ENCODE data around the gene ETS1.

ETS1 gene

GRCh38 chr11:128473636-128474035 lies 113.7 kb downstream of the ETS1 start:
- no peaks in the 10 kb centered on the region for H4K20me1 ChIP-seq (ENCODE audit: insufficient read depth, low read length)
- peak overlapping the region; percentile 91 for H3K4me2 ChIP-seq (ENCODE audit: low read length)
- peaks cover 93% of the 10 kb centered on the region for H3K4me1 ChIP-seq (ENCODE audit: low read length)
- H3K4me3 ChIP-seq (ENCODE audit: low read length) = peak overlapping the region; percentile 59; the same call in 1 of the 2 replicates
- TF ChIP-seq EZH2phosphoT487 (IDR thresholded peaks at IDR 0.05; ENCODE audit: low read depth) = no peak
- TF ChIP-seq CTCF (IDR thresholded peaks at IDR 0.05; ENCODE audit: low read depth, low read length) = no peak
- H3K9me3 ChIP-seq (ENCODE audit: insufficient read depth, low read length) = no peaks in the 10 kb centered on the region
- H3K36me3 ChIP-seq (replicated peaks; ENCODE audit: low read depth, low read length) = peaks cover 30% of the 10 kb centered on the region
- H2AFZ ChIP-seq (ENCODE audit: low read depth, low read length) = no peak overlapping the region
- H3K9ac ChIP-seq (ENCODE audit: low read length) = peak overlapping the region; percentile 85
- peak overlapping the region; percentile 99 for H3K27ac ChIP-seq (ENCODE audit: low read length)
- peaks cover 27% of the 10 kb centered on the region for H3K79me2 ChIP-seq (ENCODE audit: low read length)
- H3K27me3 ChIP-seq (ENCODE audit: low read depth, low read length) = no peaks in the 10 kb centered on the region

GRCh38 chr11:128472128-128473089 lies 114.9 kb downstream of the ETS1 start:
- Histone ChIP-seq H3K27ac (ENCODE audit: low read length) (peak overlapping the region; percentile 99), H3K9ac (ENCODE audit: low read length) (peak overlapping the region; percentile 85)
- TF ChIP-seq CTCF (IDR thresholded peaks at IDR 0.05; ENCODE audit: low read depth, low read length) (no peak), EZH2phosphoT487 (IDR thresholded peaks at IDR 0.05; ENCODE audit: low read depth) (no peak)

GRCh38 chr11:128471138-128471661 lies 116.2 kb downstream of the ETS1 start:
- H3K9me3 ChIP-seq (ENCODE audit: insufficient read depth, low read length) = no peaks in the 10 kb centered on the region
- H3K9ac ChIP-seq (ENCODE audit: low read length) = peak overlapping the region; percentile 85
- H3K4me3 ChIP-seq (ENCODE audit: low read length) = peak overlapping the region; percentile 59
- peak overlapping the region; percentile 91 for H3K4me2 ChIP-seq (ENCODE audit: low read length)
- H3K36me3 ChIP-seq (replicated peaks; ENCODE audit: low read depth, low read length) = peaks cover 28% of the 10 kb centered on the region
- peaks cover 96% of the 10 kb centered on the region for H3K4me1 ChIP-seq (ENCODE audit: low read length)
- H3K27ac ChIP-seq (ENCODE audit: low read length) = peak overlapping the region; percentile 99
- TF ChIP-seq EZH2phosphoT487 (IDR thresholded peaks at IDR 0.05; ENCODE audit: low read depth) (no peak), CTCF (IDR thresholded peaks at IDR 0.05; ENCODE audit: low read depth, low read length) (no peak)
- no peaks in the 10 kb centered on the region for H3K27me3 ChIP-seq (ENCODE audit: low read depth, low read length)
- H2AFZ ChIP-seq (ENCODE audit: low read depth, low read length) = no peak overlapping the region
- no peaks in the 10 kb centered on the region for H4K20me1 ChIP-seq (ENCODE audit: insufficient read depth, low read length)
- peaks cover 48% of the 10 kb centered on the region for H3K79me2 ChIP-seq (ENCODE audit: low read length)

More at GRCh38 chr11:128472128-128473089, 114.9 kb downstream of the ETS1 start:
- H4K20me1 ChIP-seq (ENCODE audit: insufficient read depth, low read length) = no peaks in the 10 kb centered on the region
- peaks cover 28% of the 10 kb centered on the region for H3K36me3 ChIP-seq (replicated peaks; ENCODE audit: low read depth, low read length)
- H3K79me2 ChIP-seq (ENCODE audit: low read length) = peaks cover 39% of the 10 kb centered on the region
- peak overlapping the region; percentile 59 for H3K4me3 ChIP-seq (ENCODE audit: low read length)
- peak overlapping the region; percentile 91 for H3K4me2 ChIP-seq (ENCODE audit: low read length)
- H2AFZ ChIP-seq (ENCODE audit: low read depth, low read length) = no peak overlapping the region
- H3K9me3 ChIP-seq (ENCODE audit: insufficient read depth, low read length) = no peaks in the 10 kb centered on the region
- peaks cover 93% of the 10 kb centered on the region for H3K4me1 ChIP-seq (ENCODE audit: low read length)
- H3K27me3 ChIP-seq (ENCODE audit: low read depth, low read length) = no peaks in the 10 kb centered on the region

GRCh38 chr11:128470081-128470480 lies 117.3 kb downstream of the ETS1 start:
- Histone ChIP-seq H4K20me1 (ENCODE audit: insufficient read depth, low read length) (no peaks in the 10 kb centered on the region), H3K4me3 (ENCODE audit: low read length) (peak overlapping the region; percentile 54), H2AFZ (ENCODE audit: low read depth, low read length) (no peak overlapping the region), H3K27ac (ENCODE audit: low read length) (peak overlapping the region; percentile 99), H3K4me2 (ENCODE audit: low read length) (peak overlapping the region; percentile 91), H3K9me3 (ENCODE audit: insufficient read depth, low read length) (no peaks in the 10 kb centered on the region), H3K79me2 (ENCODE audit: low read length) (peaks cover 50% of the 10 kb centered on the region), H3K4me1 (ENCODE audit: low read length) (peaks cover 85% of the 10 kb centered on the region), H3K36me3 (replicated peaks; ENCODE audit: low read depth, low read length) (peaks cover 33% of the 10 kb centered on the region), H3K27me3 (ENCODE audit: low read depth, low read length) (no peaks in the 10 kb centered on the region), H3K9ac (ENCODE audit: low read length) (peak overlapping the region; percentile 85)
- TF ChIP-seq EZH2phosphoT487 (IDR thresholded peaks at IDR 0.05; ENCODE audit: low read depth) = no peak
- TF ChIP-seq CTCF (IDR thresholded peaks at IDR 0.05; ENCODE audit: low read depth, low read length) = no peak
